Activated CD8-positive, alpha-beta memory T cell treated with anti-CD3 and anti-CD28 coated beads for 1 hour (primary cell): Measurements from ENCODE around the gene MARK3.

ENCODE experiments used
- DNase-seq, 2 donors: peaks; one replicate each; pipeline ENCODE4 v3.0.0-alpha.2; 2020; ENCODE audit warnings: low read depth in 1 of 2; ENCODE audit errors: extremely low read depth in 1 of 2

Gene MARK3

DNA sequence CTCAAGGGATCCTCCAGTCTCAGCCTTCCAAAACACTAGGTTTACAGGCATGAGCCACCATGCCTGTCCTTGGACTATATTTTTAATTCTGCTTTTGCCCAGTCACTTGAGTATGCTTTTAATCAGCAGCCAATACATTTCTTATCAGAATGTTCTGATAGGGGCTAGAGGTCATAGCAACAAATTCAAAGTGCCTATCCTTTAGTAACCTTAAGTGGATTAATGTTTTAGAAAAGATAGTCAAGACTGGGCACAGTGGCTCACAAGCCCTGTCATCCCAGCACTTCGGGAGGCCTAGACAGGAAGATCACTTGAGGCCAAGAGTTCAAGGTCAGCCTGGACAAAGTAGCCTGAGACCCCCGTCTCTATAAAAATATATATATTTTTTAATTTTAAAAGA lies 100.3 kb downstream of the MARK3 start:
- DNase-seq: no peak

DNA sequence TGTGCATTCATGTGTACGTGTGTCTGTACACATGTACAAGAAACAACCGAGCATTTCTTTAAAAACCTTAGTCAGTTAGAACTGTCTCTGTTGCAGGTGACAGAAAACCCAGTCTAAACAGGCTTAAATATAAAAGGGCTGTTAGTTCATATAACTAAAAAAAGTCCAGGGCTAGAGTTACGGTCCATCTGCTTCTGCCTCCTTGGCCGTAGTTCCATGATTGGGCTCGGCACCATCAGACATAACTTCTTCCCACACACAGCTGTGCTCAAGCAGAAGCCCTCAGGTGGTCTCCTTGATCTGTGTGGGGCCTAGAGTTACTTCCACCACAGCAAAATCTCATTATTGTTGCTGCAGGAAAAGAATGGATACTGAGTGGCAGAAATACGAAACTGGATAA lies 102.9 kb downstream of the MARK3 start:
- DNase-seq: no peak

DNA sequence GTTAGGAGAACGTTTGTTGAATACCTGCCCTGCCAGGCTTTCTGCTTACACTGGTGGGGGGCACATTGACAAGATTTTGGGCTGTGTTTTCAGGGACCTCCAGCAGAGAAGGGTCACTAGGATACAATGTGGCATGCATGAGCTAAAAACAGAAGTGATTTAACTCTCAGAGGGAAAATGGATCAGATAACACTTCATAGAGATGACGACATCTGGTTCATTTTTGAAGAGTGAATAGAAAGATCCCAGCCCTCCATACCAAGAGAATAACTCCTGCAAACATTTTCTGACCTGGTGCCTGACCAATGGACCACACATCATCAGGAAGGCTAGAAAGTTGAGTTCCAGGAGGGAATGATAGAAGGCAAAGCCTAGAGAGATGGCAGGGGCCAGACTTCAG lies 103.7 kb downstream of the MARK3 start:
- DNase-seq: no peak

DNA sequence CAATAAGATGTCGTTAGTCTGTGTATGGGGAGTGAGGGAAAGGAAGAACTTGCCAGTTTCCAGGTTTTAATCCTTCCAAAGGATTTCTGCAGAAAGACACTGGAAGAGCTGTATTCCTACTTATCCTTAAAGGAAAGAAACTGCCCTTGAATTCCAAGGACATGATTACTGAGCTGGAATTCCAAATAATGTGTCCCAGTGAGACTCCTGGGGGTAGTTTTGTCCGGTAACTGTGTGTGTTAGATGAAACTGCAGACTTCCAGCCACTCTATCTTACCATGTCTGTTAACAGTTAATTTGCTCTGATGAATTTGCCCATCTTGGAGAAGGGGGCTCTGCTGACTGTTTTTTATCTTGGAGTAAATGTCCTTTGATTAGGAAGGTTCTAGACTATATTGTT lies 104.4 kb downstream of the MARK3 start:
- no peak for DNase-seq

DNA sequence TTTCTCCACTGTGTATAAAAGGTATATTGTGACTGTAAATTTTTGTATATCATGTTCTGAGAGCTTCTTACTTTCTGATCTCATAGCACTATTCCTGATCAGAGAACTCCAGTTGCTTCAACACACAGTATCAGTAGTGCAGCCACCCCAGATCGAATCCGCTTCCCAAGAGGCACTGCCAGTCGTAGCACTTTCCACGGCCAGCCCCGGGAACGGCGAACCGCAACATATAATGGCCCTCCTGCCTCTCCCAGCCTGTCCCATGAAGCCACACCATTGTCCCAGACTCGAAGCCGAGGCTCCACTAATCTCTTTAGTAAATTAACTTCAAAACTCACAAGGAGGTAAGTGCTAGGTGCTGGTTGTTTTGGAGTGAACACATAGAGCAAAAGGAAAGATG lies 106.5 kb downstream of the MARK3 start:
- DNase-seq: no peak

DNA sequence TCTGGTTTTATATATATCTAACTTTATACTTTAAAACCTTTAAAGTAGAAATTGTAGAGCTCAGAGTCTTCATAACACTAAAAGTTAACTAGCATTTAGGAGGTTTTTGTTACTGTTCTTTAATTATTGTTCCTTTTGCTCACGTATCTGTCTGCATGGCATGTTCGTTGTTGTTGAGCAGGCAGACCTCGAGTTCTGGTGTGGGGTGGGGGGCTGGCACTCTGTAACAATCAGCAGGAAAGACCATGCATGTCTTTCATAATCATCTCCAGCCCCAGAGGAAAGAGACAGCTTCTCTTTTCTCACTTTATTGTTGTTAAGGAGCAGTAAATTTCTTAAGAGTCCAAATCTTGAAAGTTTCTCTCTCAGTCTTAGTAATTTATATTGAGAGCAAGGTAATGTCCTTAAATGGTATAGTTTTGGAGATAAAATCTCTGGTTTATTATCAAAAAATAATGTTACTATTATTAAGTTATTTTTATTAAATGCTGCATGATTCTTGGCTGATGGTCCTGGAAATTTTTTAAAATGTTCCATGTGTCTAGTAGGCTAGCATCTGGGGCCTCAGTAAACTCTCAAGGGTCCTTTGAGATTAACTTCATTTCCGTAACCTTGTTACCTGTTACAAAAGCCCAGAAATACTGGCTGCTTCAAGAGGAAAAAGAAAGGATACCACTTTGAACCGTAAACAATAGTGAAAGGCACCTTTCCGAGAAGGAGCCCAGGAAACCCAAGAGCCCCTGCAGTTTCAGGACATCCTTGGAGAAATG lies 107.1 kb downstream of the MARK3 start:
- no peak for DNase-seq

DNA sequence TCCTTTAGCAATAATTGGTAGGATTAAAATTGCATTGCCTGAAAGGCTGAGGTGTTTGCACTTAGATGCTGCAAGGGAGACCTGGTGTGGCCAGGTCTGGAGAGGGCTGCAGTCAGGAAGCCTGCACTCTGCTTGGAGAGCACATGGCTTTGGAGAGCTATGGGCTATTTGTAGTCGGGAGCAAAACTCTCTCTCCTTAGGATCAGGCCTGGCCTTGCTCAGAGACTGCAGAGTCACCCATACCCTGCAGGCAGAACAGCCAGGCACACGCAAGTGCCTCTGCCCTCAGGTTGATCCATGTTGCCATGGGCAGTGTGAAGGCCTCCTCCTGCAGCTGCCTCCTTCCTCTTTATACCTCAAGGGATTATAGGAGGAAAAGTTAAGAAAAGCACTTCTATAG lies 110.6 kb downstream of the MARK3 start:
- no peak for DNase-seq

DNA sequence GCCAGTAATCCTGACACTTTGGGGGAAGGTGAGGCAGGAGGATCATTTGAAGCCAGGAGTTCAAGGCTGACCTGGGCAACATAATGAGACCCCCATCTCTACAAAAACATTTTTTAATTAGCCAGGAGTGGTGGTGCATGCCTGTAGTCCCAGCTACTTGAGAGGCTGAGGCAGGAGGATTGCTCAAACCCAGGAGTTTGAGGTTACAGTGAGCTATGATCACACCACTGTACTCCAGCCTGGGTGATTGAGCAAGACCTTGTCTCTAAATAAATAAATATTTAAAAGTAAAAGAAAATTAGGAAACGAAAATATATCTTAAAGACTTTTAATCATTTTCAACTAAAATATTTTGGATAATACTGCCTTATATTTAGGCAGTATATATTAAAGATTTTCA lies 111.6 kb downstream of the MARK3 start:
- DNase-seq: no peak

DNA sequence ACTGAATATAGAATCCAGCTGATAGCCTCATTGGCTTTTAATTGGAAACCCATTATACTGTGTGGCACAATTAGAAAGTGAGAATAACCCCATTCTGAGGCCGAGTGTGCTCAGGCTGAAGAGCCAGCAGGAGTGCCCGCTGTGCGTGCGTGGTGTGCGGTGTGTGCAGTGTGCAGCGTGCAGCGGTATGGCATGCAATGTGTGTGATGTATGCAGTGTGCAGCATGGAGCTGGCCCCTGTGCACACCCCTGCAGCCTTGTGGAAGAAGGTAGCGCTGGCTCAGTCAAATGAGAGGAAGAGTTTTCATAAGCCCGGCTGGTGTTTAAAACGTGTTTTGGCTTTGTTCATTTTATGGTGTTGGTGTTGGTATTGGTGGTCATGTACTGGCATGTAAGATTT lies 114.5 kb downstream of the MARK3 start:
- DNase-seq: no peak

DNA sequence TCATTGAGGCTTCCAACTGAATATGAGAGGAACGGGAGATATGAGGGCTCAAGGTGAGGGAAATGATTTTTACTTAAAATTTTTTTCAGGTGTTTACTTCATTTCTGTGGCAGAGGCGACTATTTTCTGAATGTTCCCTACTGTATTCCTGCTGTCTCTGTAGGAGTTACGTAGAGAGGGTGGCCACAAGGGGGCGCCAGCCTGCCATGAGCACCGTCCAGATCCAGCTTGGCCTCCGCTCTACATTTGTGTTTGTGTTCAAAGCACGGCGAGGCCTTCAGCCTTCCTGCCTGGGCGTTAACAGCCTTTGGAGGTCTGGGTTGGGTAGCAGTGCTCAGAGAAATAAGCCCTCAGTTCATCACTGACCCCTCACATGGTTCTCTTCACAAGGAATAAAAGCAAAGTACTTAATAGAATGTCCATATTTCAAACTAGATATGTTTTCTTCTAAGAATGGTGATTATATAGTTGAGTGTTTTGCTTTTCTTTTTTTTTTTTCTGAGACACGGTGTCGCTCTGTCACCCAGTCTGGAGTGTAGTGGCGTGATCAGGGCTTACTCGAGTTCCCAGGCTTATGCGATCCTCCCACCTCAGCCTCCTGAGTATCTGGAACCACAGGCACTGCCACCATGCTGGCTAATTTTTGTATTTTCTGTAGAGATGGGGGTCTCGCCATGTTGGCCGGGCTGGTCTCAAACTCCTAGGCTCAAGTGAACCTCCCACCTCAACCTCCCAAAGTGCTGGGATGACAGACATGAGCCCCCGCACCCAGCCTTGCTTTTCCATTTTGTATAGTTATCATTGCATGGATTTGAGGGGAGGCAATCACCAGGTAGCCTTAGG lies 115.2 kb downstream of the MARK3 start:
- DNase-seq: peak; percentile 55 to 74

DNA sequence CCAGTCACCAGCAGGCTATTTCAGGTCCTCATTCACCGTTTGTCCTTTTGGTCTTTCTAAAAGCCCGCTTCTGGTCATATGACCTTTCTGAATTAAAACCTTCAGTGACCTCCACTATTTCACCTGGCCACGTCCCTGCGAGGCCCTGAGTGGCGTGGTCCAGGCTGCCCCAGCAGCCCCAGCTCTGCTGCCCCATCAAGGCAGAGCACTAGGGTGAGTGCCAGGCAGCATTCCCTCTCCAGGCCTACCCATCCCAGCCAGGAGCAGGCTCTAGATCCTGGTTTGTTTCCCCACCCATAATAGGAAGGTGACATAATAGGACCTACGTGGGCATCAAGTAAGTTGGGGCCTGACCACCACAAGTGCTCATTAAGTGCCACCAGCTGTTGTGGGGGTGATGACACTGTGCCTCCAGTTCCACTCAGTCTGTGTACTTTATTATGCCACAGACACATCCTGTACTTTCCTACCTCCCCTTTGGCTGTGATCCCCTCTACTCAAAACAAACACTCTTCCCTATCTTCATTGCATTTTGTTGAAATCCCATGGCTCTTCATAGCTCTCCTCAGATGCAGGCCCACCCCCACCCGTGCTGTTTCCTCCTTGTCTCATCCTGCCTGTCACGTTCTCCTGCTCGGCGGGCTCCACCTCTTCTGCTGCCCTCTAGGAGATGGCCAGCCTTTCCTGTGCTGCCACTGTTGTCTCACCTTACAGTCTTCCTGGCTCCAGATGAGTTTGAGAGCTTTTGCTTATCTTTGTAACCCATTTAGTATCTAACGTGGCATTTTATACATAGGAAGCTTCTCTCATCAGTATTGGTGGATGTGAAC lies 116.0 kb downstream of the MARK3 start:
- no peak for DNase-seq

DNA sequence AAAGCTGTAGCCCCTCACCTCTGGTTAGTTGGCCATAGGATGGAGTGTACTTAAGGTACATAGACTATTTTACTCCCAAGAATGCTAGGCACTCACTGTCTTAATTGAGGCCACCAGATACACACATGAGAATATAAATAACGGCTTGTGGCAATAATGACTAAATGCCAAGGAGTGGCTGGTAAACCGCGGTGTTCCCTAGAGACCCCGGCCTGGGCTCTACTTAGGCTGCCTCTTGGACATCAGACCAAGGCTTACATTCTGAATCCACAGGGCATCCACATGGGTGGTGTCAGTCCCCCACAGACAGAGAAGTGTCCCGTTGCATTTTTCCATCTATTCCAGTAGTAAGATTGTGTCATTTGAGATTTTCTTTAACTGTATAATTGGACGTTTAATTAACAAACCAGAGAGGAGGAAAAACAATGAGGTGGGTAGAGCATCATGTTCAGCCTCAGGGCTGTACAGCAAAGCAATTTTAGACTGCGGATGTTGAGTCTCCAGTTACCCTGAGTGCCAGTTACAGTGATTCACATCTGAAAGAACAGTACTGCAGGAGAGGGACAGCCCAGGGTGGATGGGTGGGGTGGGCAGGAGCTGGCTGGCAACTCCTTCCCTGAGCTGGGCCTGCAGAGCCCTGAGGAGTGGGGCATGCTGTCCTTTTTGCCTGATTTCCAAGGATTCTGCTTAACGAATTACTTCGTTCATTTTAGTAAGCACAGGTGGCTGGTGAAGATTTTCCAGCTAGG lies 116.9 kb downstream of the MARK3 start:
- no peak for DNase-seq

DNA sequence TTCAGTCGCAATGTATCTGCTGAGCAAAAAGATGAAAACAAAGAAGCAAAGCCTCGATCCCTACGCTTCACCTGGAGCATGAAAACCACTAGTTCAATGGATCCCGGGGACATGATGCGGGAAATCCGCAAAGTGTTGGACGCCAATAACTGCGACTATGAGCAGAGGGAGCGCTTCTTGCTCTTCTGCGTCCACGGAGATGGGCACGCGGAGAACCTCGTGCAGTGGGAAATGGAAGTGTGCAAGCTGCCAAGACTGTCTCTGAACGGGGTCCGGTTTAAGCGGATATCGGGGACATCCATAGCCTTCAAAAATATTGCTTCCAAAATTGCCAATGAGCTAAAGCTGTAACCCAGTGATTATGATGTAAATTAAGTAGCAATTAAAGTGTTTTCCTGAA lies 117.7 kb downstream of the MARK3 start:
- DNase-seq: no peak

DNA sequence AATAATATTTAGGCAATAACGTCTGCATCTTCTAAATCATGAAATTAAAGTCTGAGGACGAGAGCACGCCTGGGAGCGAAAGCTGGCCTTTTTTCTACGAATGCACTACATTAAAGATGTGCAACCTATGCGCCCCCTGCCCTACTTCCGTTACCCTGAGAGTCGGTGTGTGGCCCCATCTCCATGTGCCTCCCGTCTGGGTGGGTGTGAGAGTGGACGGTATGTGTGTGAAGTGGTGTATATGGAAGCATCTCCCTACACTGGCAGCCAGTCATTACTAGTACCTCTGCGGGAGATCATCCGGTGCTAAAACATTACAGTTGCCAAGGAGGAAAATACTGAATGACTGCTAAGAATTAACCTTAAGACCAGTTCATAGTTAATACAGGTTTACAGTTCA lies 118.1 kb downstream of the MARK3 start:
- no peak for DNase-seq

DNA sequence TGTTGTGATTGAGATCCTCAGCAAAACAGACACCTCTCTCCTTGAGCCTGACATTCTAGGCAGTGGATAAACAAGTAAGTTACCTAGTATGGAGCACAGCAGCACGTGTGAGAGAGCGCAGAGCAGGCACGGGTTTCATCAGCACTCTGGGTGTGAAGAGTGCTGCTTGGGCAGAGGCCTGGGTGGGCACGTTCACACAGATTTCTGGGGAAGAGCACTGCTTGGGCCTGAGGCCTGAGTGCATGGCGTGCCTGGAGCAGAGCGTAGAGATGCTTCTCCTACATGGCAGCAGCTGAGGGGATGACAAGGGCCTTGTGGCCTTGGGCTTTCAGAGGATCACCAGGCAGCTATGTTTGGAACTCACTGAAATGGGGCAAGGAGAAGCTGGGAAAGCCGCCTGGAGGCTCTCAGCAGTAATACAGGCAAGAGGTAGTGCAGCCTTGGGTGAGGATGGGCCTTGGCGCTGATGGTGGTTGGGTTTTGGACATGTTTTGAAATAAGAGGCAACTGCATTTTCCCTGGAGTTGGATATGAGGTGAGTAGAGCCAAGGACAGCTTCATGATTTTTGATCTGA lies 119.9 kb downstream of the MARK3 start:
- DNase-seq: no peak

DNA sequence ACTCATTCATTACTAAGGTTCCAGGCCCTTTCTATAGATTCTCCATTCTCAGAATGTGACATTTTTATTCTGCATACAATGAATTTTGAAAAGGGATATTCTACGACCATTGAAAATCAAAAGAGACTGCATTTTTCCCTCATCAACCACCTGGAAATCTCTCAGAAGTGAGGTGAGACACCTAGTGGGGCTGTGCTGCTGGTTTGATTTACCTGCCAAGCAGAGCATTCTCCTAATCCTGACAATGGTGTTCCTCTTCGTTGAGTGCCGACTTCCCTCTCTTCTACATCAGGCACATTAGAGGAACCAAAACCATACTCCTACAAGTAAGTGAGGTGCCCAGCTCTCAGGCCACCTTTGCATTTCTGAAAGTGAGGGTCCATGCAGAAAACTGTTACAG lies 122.5 kb downstream of the MARK3 start:
- DNase-seq: no peak

DNA sequence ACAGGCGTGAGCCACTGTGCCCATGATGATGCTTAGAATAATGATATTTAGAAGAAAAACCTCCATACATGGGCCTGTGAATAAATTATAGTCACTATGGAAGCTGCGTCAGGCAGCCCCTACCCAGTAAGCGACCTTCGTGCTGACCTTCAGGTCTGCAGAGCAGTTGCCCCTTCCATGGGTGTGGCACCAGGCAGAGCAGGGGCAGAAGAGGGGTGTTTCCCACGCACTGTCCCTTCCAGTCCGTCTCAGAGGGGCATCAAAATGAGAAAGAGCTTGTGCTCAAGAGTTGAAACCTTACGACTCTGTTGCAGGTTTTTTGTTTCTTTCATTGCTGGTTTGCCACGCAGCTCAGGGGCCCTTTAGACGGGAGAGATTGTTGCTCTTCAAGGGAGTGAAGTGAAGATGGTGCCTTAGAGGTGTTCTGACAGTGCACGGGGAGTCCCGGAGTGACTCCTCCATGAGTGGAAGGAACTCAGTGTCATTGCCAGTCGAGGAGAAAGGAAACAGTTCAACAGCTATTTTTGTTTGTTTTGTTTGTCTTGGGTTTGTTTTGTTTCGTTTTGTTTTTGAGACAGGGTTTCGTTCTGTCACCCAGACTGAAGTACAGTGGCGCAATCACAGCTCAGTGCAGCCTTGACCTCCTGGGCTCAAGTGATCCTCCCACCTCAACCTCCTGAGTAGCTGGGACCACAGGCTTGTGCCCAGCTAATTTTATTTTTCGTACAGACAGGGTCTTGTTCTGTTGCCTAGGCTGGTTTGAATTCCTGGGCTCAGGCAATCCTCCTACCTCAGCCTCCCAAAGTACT lies 123.5 kb downstream of the MARK3 start:
- DNase-seq: no peak

DNA sequence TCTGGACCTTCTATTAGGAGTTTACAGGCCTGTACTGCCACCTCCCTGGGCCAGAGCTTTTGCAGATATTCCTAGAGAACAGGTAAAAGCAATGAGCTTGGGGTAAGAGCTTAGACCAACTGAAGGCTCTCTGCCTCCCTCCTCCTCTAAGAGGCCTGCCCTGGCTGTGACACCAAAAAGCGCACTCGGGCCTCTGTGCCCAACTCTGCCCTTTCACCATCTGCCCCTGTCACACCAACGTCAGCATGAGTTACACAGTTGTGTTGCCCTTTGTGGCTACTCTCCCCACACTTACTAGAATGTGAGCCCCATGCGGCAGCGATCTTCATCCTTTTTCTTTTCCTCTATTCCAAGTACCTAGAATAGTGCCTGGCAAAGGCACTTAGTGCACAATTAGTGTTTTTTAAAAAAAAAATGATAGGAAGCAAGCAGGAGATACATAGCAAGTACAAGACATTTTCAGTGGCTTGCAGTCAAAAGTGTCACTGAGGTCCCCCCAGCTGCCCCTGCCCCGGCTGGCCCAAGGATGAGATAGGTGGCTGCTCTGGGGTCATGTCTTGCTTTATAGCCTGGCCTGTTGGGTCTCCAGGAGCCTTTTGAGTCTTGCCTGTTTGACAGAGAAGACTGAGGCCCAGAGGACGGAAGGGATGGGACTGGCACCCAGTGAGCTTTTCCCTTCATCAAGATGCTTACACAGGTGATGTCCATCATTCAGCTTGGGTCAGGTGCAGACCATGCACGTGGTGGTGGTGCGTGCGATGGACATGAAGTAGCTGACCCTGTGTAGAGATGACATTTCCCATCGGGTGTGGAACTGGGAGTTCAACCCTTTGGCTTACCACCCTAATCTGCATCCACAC lies 124.9 kb downstream of the MARK3 start:
- DNase-seq: no peak
